ENCODE results near the gene AP4M1.

Gene AP4M1

DNA sequence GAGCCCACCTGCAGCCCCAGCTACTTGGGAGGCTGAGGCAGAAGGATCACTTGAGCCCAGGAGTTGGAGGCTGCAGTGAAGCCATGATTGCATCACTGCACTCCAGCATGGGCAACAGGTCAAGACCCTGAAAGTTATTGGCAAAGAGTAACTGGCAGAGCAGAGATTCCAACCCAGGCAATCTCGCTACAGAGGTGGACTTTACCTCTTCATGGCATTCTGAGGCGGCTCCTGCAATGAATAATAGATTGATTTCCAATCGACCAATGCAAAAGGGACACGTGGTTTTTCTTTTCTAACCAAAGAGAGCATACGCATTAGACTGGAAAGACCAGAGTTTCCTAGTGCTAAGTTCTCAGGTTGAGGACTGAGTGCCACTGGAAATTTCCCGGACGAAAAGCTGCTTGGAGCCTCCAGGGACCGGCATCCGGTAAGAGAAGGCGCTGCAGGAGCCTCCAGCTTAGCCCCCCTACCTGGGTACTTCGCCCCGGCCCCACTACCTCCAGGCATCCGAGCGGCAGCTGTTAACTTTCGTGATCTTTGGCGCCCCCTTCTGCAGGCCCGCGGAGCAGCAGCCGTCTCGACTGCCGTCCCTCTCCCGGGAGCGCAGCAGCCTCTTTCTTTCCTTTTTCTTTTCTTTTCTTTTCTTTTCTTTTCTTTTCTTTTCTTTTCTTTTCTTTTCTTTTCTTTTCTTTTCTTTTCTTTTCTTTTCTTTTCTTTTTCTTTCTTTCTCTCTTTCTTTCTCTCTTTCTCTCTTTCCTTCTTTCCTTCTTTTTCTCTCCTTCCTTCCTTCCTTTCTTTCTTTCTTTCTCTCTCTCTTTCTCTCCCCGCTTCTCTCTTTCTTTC lies 29.4 kb downstream of the AP4M1 start:
- peak; percentile 82 for DNase-seq (ENCODE audit: low spot score)

DNA sequence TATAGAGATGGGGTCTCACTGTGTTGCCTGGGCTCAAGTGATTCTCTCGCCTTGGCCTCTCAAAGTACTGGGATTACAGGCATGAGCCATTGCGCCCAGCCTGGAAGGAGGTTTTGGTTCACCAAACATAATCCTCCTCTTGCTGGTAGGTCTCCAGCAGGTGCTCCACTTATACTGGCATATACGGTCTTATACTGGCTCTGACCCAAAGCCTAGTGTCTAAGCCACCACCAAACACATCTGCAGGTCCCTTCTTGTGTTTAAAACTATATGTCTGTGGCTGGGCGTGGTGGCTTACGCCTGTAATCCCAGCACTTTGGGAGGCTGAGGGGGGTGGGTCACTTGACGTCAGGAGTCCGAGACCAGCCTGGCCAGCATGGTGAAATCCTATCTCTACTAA lies 30.7 kb downstream of the AP4M1 start:
- no peak for DNase-seq (ENCODE audit: low spot score)

GRCh38 chr7:100132697-100133151 lies 31.3 kb downstream of the AP4M1 start:
- peak; percentile 78 for DNase-seq (ENCODE audit: low spot score)

- no peak for DNase-seq (ENCODE audit: low spot score)
These were observed 36.7 kb downstream of the AP4M1 start for GRCh38 chr7:100137851-100138760.

GRCh38 chr7:100141555-100141949 lies 40.1 kb downstream of the AP4M1 start:
- no peak for DNase-seq (ENCODE audit: low spot score)

DNA sequence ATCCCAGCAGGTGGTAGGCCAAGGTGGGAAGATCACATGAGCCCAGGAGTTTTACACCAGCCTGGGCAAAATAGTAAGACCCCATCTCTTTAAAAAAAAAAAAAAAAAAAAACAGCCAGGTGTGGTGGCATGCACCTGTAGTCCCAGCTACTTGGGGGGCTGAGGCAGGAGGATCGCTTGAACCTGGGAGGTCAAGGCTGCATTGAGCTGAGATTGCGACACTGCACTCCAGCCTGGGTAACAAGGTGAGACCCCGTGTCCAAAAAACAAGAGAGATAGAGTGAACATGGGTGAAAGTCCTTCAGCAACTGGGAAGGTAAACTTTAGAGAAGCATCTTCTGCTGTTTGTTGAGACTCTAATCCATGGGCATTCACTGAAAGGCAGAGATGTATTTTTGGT lies 41.0 kb downstream of the AP4M1 start:
- no peak for DNase-seq (ENCODE audit: low spot score)

DNA sequence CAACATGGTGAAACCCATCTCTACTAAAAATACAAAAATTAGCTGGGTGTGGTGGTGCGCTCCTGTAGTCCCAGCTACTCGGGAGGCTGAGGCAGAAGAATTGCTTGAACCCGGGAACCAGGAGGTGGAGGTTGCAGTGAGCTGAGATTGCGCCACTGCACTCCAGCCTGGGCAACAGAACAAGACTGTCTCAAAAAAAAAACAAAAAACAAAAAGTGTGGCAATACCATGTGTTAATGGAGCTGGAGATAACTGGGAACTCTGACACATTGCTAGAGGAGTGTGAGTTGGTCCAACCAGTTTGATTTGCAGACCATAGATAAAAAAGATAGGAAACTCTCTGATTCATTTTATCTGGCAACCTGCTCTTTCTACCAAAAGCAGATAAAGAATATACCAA lies 44.9 kb downstream of the AP4M1 start:
- peak; percentile 68 for DNase-seq (ENCODE audit: low spot score)

- no peak for DNase-seq (ENCODE audit: low spot score)
These were observed 45.8 kb downstream of the AP4M1 start for GRCh38 chr7:100147278-100147677.

- DNase-seq (ENCODE audit: low spot score) = no peak
These were observed 46.7 kb downstream of the AP4M1 start for GRCh38 chr7:100148225-100148558.

DNA sequence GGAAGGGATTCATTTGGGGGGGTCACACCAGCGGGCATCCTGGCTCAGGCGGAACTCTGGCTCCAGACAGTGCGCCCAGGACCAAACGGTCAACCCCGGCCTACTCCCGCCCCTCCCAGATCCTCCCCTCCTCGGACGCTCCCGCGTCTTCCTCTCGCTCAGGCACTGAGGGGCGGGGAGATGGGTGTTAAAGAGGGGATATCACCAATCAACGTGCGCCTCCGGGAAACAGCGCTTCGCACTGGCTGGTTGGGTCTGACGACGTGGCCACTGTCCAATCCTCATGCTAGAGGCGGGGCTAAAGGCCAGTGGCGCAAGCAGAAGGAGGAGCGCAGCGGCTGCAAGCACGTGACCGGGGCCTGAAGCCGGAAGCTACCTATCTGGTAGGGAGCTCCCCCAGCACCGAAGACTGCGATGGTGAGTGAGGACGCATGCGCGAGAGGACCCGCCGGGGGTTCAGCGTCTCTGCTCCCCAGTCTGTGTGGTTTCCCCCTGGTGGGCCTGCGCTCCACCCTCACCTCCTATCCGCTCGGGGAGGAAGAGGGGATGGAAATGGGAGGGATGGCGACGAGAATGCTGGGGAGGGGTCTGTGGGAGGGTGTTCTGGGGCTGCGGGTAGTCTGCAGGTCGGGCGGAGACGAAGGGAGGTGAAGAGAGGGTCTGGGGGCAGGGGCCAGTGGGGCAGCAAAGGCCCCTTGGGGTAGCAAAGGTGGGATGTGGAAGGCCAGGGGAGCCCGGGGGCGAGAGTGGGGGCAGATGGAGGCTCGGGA lies 47.3 kb downstream of the AP4M1 start, which contains the start of gene LAMTOR4:
LAMTOR4 (plus strand) TSS at position 360 of the 770 bp plus-strand sequence; CDS start at position 415, 55 bp downstream.
- DNase-seq (ENCODE audit: low spot score) = peak; percentile 99

DNA sequence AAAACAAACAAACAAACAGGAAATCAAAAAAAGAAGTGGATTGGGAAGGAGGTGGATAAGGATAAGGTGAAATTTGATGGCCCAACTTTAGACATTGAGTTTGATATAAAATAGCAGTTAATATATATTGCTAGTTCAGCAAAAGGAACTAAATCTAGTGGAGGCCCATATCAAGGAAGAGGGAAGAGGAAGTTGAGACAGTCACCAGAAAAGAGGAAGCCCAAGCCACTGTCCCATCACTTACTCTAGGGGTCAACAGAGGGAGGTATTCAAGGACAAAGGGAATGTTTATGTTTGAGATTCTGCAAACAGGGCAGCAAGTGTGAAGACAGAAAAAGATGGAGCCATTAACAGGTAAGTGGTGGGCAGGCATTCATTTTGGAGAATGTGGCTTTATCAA lies 51.0 kb downstream of the AP4M1 start:
- no peak for DNase-seq (ENCODE audit: low spot score)

DNA sequence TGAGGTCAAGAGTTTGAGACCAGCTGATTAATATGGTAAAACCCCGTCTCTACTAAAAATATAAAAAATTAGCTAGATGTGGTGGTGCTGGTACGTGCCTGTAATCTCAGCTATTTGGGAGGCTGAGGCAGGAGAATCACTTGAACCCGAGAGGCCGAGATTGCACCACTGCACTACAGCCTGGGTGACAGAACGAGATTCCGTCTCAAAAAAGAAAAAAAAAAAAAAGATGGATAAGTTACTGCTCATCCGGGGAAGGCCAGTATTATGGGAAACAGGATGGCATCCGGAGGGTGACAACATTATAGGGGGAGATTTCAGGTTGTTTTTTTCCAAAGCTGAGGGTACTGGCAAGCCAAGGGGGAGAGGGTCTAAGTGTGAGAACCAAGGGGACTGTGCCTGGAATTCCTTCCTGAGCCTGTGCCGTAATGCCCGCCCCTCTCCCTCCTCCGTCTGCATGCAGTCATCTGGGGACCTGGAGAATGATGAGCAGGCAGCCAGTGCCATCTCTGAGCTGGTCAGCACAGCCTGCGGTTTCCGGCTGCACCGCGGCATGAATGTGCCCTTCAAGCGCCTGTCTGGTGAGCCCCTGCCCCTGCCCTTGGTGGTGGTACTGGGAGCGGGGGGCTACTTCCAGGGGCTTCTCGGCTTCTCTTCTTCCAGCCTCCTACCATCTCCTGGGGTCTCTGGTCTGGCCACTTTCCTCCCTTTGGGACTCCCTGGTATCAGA lies 51.7 kb downstream of the AP4M1 start:
- DNase-seq (ENCODE audit: low spot score) = no peak

GRCh38 chr7:100153708-100154535 lies 52.5 kb downstream of the AP4M1 start:
- DNase-seq (ENCODE audit: low spot score) = no peak

GRCh38 chr7:100154651-100155491 lies 53.4 kb downstream of the AP4M1 start:
- DNase-seq (ENCODE audit: low spot score) = no peak

- DNase-seq (ENCODE audit: low spot score) = no peak
These were observed 54.3 kb downstream of the AP4M1 start for GRCh38 chr7:100155553-100156317.

- DNase-seq (ENCODE audit: low spot score) = no peak
These were observed 55.1 kb downstream of the AP4M1 start for GRCh38 chr7:100156331-100157068.

GRCh38 chr7:100157069-100157333 lies 55.6 kb downstream of the AP4M1 start:
- no peak for DNase-seq (ENCODE audit: low spot score)

Measured in GM03348 (cell line).